GM21381 (cell line): Measurements from ENCODE around the gene GGT1.
"Not testable (repeated sequence)": the region's sequence is repeated elsewhere in the genome, so short reads cannot be mapped to it uniquely, and the experiment has no call there.

Source experiments
- ATAC-seq: cut with Tn5 transposase; IDR thresholded peaks from one replicate; pipeline ENCODE4 v1.9.1; 2021; ENCODE audit warnings: mild to moderate bottlenecking, moderate library complexity; ENCODE audit not compliant: unreplicated experiment

The GGT1 gene

DNA sequence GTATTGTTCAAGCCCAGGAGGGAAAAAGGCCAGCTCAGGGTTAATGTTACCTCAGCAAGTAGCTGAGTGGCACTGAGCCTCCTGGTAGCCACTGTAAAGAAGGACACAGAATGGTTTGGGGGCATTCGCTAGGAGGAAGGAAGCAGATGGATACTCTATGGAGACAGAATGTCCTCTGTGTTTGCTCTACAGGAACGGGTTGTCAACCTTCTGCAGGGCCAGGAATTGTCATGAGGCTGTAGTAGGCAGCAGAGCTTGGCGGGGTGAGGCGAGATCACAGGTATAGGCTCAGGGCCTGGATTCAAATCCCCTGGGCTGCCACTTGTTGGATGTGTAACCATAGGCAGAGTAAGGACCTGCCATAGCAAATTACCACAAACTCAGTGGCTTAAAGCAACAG, 7.1 kb upstream of the GGT1 start:
- ATAC-seq, result no peak

DNA sequence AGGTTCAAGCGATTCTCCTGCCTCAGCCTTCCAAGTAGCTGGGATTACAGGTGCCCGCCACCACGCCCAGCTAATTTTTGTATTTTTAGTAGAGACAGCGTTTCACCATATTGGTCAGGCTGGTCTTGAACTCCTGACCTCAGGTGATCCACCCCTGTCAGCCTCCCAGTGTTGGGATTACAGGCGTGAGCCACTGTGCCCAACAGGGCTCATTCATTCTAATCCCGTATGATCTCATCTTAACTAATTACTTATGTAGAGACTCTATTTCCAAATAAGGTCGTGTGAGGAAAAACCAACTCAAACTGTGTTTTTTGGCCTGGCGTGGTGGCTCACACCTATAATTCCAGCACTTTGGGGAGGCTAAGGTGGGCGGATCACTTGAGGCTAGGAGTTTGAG, 5.9 kb upstream of the GGT1 start:
- not testable (repeated sequence) for ATAC-seq

DNA sequence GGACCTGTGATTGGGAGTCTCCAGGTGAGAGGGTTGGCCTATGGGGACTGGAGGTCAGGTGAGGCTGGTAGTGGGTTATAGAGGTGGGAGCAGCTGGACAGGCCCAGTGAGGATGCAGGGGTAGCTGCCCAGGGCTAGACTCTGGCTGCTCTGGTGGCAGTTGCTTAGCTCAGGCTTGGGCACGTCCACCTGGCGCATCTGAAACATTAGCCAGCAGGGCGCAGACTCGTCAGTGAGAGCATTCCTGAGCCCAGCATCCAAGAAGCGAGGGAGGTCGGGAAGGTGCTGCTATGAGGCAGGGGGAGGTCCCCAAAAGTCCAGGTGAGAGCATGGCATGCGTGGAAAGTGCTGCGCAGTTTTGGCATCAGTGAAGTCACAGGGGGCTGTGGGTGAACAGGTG, 3.5 kb upstream of the GGT1 start:
- no peak for ATAC-seq

DNA sequence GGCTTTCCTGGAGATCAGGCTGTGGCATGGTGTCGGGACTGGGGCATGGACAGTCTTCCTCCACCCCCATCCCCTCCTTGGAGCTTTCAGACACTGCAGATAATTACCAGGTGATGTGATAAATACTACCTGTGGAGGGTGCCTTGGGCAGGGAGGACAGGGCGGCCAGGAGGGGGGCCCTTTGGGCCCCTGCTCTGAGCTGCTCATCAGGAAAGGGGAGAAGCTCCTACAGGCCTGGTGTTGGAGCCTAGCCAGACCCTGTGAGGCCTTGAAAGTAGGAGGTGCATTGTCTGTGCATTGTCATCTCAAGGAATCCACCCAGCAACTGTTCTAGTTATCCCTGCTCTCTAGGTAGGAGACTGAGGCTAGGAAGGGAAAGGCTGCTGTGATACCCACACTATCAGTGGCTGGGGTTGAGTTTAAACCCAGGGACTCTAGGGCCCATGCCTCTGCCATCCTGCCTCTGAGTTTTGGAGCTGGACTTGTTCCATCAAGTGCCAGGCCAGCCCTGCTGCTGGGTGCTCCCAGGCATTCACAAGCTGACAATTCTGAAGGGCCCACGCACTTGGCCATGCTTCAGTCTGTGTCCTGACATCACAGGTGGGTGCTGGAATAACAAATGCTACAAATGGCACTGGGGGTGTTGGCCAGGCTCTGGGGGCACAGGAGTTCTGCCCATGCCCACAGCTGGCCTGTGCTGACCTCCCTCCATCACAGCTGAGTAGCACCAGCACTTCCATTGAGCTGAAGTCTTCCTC, 2.9 kb upstream of the GGT1 start:
- not testable (repeated sequence) for ATAC-seq

DNA sequence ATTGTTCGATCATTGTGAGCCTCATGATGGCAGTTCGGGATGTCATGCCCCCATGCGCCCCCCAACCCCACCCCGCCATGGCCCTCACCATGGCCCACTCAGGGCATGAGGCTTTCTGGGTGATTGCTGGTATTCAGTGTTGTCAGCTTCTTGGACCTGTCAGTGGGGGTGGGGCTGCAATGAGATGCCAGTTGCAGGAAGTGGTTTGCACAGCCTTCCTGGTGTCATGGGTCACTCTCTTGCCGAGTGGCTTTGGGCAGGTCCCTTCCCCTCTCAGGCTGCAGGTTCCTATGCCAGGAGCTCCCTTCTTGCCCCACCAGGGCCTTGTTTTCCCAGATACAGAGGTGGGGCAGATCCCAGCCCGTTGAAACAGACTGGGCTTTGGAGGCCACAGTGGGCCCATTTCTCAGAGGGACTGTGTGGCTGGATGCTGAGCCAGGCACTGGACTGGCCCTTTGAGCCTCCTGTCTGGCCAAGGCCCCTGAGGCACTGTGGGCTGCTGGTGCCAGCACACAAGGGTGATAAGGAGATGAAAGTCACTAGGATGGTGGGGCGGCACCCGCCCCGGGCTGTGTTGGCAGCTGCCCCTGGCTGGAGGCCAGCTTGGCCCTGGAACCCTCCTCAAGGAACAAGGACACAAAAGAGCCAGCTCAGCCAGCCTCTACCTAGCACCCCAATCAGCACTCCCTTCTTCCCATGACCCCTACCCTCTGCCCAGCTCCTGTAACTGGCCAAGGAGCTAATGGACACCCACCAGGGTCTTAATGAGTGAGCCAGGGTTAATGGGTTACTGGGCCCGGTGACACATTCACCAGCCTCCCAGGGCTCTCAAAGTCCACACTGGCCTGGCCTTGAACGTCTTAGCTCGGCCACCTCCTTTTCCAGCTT, 1.5 kb upstream of the GGT1 start:
- no peak for ATAC-seq

DNA sequence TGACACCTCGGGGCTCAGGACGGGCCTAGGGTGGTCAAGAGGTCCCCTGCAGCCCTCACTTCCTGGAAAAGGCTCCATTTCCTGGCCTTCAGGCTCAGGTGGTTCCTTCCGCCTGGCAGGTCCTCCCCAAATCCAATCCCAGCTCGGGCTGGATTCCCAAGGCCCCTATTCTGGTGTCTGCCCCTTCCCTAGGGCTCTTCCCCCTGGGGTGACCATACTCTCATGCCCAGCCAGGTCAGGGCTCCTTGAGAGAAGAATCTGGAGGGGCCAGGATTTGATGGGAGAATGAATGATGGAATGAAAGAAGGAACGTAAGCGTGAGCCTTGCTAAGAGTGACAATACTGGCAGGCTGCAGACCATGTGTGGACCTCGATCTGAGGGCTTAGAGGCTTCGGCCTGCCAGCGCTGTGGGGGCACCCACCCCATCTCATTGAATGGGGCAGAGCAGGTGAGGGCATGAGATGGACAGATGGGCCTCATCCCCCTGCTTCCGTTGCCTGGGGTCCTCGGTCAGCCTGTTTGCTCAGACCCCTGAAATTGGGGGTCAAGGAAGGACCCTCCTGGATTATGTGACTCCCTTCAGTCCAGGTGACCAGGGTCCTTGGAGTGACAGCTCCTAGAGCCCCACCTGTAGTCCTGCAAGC, 766 bp upstream of the GGT1 start:
- not testable (repeated sequence) for ATAC-seq

DNA sequence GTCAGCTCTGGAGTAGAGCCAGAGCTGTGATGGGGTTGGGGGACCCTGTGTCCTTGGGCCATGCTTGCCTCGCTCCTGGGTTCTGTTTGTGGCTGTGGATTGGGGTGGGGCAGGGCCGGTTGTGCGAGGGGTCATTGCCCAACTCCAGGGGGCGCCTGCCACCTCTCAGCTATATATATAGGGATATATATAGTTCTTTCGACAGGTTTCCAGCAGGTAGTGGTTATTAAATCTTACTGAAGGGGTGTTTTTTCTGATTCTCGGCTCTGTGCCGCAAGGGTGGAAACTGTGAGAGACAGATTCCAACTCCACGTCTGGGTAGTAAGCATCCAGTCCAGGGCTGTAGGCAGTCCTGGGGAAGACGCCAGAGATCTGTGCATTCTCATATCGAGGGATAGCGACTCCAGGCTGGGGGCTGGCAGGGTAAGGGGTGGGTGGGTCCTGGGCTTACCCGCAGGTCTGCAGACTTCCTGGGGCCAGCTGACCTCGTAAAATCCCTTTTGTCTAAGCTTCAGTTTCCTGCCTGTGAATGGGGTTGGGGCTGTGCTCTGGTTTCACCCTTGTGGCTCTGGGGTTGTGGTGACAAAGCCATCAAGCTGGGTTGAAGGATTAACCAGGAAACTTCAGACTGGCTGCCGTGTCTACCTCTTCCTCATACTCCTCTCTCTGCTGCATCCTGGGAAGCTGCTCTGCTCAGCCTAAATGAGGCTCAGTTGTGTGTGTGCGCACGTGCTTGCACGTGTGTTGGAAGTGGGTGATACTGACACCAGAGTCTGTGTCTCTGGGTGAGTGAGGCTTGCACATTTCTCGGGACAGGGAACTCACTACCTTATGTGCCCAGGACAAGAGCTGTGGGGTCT, 1.0 kb downstream of the GGT1 start:
- ATAC-seq, result not testable (repeated sequence)

DNA sequence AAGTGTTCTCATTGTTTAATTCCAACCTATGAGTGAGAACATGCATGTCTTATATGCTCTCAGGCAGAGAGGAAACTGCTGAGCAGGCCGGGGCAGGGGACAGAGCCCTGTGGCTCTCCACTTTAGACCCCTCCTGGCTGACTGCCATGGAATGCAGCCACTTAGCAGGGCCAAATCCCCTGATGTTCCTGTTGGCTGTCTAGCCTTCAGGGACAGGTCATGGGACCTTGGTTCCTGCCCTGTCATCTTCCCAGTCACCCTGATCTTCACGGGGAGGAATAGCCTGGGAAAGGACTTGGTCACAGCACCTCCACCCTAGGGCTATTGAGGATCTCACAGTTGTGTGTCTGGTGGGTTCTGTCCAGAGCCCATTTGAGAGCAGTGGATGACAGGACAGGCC, 3.3 kb downstream of the GGT1 start:
- ATAC-seq, result not testable (repeated sequence)

DNA sequence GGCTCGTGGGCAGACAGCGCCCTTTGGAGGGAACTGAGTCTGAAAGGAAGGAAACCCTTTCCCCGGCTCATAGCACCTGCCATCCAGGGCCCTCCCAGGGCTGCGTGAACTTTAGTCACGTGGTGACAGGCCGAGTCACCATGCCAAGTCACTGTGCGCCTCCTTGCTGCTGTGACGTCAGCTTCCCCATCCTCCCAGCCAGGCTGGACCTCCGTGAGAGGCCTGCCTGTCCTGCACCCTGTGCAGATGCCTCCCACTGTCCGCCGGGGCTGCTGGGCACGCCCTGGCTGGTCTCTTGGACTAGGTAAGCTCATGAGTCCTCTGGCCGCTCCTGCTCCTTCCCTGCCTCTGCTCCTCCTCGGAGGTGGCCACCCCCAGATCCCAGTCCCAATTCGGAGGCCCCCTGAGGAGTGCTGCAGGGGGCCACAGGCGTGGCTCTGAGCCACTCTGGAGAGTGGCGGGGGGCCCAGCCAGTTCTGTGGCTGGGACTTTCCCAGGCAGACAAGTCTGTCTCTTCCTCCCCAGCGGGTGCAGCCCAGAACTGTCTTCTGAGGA, 4.5 kb downstream of the GGT1 start:
- ATAC-seq, result not testable (repeated sequence)

DNA sequence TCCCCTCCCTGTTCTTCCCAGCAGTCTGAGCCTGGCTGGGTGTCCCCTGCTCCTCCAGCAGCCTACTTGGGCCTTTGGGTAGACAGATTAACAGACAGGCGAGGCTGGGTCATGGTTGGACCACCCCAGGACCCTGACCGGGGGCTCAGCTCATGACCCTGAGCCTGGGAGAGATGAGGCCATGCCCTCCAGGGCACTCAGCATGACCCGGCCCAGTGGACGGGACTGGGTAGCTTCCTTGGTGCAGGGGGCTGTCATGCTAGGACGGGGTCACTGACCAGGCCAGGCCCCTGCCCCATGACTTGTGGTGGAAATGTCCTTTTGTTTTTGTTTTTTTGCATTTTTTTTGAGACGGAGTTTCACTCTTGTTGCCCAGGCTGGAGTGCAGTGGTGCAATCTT, 5.3 kb downstream of the GGT1 start:
- ATAC-seq, result not testable (repeated sequence)

DNA sequence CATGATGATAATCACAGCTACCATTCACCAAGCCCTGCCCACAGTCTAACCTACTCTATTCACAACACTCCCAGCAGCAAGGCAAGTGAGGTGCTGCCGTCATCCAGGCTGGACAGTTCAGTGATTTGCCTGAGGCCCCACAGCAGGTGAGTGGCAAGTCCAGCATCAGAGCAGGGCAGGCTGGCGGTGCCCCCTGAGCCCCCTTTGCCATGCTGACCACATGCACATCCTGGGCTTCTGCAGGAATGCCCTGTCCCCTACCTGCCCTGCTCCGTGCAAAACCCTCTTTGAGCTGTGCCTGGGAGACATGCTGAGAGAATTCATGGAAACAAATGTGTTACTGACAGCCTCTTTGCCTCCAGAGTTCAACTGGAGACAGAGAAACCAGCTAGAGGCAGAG, 6.9 kb downstream of the GGT1 start:
- not testable (repeated sequence) for ATAC-seq

DNA sequence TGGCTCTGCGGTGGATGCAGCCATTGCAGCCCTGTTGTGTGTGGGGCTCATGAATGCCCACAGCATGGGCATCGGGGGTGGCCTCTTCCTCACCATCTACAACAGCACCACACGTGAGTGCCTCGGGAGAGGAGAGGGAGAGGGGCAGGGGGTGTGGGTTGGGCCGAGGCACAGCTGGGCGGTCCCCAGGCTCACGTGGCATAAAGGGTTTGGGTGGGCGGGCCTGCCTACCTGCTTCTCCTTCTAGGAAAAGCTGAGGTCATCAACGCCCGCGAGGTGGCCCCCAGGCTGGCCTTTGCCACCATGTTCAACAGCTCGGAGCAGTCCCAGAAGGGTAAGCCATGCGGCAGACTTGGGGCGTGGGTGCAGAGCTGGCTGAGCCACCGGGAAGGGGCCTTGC, 11.8 kb downstream of the GGT1 start:
- not testable (repeated sequence) for ATAC-seq

DNA sequence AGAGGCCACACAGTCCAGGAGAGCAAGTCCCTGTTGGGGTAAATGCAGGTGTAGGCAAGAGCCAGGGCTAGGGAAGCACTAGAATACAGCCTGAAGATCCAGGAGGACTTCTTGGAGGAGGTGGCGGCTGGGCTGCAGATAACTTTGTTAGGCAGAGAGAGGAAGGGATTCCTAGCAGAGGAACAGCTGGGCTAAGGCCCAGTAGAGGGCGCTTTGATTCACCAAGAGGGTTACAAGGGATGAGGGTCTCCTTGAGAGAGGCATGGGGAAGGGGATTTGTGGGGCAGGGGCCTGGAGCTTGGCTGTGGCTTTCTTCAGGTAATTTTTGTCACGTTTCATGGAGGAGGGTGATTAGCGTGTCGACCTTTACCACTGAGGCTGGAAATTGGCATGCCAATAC, 18.3 kb downstream of the GGT1 start:
- not testable (repeated sequence) for ATAC-seq

DNA sequence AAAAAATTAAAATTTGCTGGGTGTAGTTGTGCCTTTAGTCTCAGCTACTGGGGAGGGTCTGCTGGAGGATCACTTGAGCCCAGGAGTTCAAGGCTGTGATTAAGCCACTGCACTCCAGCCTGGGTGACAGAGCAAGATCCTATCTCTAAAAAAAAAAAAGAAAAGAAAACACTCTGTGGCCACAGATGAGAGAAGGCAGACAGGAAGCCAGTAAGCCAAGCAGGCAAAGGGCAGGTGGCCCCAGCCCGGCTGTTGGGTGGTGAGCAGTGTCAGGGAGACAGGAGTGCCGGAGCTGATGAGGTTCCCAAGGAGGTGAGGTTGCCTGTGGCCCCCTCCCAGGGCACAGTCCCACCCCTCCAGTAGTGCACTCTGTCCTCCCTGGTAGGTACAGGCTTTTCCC, 19.6 kb downstream of the GGT1 start:
- not testable (repeated sequence) for ATAC-seq

DNA sequence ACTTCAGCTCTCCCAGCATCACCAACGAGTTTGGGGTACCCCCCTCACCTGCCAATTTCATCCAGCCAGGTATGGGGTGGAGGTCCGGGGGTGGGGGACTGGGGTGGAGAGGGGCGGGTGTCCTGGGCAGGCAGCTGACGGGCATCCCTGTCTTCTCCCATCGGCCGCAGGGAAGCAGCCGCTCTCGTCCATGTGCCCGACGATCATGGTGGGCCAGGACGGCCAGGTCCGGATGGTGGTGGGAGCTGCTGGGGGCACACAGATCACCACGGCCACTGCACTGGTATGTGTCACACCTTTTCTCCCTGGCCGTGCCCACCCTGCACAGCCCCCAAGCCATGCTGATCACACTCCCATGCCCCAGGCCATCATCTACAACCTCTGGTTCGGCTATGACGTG, 24.9 kb downstream of the GGT1 start:
- ATAC-seq, result not testable (repeated sequence)

DNA sequence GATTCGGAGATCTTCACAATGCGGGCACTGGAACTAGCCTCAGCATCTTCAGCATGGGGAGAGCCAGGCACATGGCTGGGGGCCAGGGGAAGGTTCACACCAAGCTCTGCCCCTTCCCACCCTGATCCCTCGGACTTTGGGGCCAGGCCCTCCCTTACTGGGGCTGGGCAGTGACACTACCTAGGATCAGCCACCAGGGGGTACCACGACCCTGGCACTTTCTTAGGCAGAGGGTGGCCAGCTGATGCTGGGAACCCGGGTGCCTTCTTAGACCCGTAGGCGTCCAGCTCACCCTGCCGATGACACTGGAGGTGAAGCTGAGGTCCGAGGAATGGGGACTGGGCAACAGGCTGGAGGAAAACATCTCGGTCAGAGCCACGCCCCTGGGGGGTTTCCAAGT, 26.1 kb downstream of the GGT1 start:
- not testable (repeated sequence) for ATAC-seq

DNA sequence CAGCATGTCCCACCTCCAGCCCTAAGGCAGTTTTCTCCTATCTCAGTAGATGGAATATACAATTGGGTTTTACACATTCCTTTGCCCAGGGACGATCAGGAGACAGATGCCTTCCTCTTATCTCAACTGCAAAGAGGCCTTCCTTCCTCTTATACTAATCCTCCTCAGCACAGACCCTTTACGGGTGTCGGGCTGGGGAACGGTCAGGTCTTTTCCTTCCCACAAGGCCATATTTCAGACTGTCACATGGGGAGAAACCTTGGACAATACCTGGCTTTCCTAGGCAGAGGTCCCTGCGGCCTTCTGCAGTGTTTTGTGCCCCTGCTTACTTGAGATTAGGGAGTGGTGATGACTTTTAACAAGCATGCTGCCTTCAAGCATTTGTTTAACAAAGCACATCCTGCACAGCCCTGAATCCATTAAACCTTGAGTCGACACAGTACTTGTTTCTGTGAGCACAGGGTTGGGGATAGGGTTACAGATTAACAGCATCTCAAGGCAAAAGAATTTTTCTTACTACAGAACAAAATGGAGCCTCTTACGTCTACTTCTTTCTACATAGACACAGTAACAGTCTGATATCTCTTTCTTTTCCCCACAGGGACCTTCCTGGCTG, 27.9 kb downstream of the GGT1 start:
- ATAC-seq, result not testable (repeated sequence)

DNA sequence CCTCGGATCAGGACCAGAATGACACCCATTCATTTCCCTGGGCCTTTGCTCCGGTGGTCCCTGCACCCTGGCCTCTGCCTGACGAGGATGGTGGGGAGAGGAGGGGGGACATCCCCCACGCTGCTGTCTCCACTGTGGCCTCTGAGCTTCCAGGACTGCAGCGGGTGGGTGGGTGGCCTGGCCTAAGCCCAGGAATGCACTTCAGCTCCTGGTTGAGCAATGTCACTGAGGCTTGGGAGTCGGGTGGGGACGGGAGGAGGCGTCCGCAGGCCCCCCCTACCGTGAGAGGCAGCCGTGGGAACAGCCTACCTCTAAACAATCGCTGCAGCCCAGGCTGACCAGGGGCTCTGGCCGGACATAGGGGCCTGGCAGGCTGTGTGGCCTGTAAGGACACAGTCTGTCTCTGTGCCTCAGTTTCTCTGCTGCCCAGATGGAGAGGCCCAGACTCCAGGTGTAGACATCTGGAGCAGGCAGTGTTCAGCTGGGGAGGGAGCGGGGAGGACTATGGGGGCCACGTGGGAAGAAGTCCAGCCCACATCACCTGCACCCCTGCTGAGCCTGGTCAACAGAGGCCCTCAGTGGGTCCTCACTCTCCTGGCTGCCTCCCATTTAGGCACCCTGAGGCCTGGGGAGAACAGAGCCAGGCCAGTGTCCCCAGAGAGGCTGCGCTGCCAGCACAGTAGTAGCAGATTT, 28.6 kb downstream of the GGT1 start:
- not testable (repeated sequence) for ATAC-seq

DNA sequence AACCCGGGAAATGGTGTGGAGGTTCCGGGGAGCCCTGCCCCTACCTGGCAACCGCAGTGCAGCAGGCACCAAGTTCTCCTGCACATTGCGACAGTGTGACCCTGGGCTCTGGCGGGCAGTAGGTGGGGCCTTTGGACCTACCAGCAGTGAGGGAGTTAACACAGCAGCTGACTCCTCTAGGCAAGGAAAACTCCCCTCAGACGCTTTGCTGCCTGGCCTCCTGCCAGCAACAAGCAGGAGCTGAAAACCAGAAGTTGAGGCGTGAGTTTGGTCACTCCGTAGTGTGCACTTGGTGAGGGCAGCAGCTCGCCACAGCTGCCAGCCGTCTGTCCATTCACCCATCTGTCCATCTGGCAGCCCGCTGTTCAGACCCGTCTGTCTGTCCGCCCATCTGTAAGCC, 29.6 kb downstream of the GGT1 start:
- ATAC-seq, result not testable (repeated sequence)
